Measurements from ENCODE around the gene KIF3B. TPM values are rescaled to one million over a fixed set of nuclear protein-coding genes. Genes with fewer than 3 reads are reported as not detected.
"Not testable (repeated sequence)": the region's sequence is repeated elsewhere in the genome, so short reads cannot be mapped to it uniquely, and the experiment has no call there.

KIF3B gene
- total RNA-seq, 4 donors from 2014 or later: 26.6 to 46.5 (median 37.5) TPM

DNA sequence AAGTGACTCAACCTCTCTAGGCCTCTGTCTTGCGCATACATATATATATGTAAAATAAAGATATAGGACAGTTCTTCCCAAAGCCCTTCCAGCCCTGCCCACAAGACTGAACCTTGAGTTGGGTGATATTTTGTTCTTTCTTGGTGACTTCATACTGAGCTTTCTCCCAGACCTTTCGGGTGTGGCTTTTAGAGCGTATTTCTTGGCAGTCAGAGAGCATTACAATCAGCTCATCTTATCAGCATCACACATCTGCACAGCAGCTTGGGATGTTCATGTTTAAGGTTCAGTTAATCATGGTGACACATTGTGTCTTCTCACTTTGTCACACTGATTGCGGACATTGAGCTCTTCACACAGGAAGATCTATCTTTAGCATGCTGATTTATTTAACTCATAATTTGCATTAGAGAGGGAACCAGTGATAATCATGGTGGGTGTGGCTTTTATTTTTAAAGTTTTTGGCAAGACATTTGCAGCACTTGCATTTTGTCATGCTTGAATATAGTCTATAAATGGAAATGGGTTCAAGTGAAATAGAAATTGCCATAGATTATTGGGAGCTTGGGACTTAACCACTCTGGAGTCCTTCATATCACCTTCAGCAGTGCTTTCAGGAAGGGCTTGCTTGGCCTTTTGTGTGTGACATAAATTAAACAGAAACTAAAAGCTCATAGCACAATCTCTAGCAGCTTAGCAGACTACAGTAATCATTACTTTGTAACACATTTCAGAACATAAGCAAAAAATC is 8.3 kb downstream of the KIF3B start:
- Histone ChIP-seq H3K9me3 (no peaks in the 10 kb centered on the region), H3K27me3 (no peaks in the 10 kb centered on the region), H3K36me3 (no peaks in the 10 kb centered on the region), H3K27ac (peak overlapping the region; percentile 53 to 72 (median 63)), H3K4me3 (no peak overlapping the region), H3K4me1 (peaks cover 0 to 39% (median 24%) of the 10 kb centered on the region in 4 donors)
- intact Hi-C loops (cut with DNase I; ENCODE audit: low total_unique reads): no loop called here
- TF ChIP-seq POLR2AphosphoS5 (IDR thresholded peaks at IDR 0.05) (peak in 2 of 3 donors; percentile 39 to 40), POLR2A (IDR thresholded peaks at IDR 0.05) (no peak)
- in situ Hi-C loops (cut with MboI; ENCODE audit: low pct_ligation_motif_present in 1 of 4, low pct_unique_long_range_greater_than_20kb in 1 of 4, low sequenced_read_pairs in 3 of 4): no loop called here
- WGBS, 2 donors (ENCODE audit: low coverage in 1 of 2): 36 to 78% methylated on average over 1 to 4 of the region's 4 CpGs
- peak; percentile 40 for DNase-seq

DNA sequence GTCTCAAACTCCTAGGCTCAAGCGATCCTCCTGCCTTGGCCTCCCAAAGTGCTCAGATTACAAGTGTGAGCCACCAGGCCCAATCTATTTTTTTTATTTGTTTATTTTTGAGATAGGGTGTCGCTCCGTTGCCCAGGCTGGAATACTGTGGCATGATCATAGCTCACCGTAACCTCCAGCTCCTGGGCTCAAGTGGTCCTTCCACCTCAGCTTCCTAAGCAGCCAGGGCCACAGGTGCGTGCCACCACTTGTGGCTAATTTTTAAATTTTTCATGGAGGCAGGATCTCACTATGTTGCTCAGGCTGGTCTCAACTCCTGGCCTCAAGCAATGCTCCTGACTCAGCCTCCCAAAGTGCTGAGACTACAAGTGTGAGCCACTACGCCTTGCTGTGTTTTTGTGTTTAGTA is 9.8 kb downstream of the KIF3B start:
- intact Hi-C loops (cut with DNase I; ENCODE audit: low total_unique reads) (no loop called here), in situ Hi-C loops (cut with MboI; ENCODE audit: low pct_ligation_motif_present in 1 of 4, low pct_unique_long_range_greater_than_20kb in 1 of 4, low sequenced_read_pairs in 3 of 4) (no loop called here)
- Histone ChIP-seq H3K4me1 (peaks cover 0 to 39% (median 24%) of the 10 kb centered on the region in 4 donors), H3K27ac (peak overlapping the region in 1 of 4 donors; percentile 72), H3K9me3 (no peaks in the 10 kb centered on the region), H3K36me3 (no peaks in the 10 kb centered on the region), H3K27me3 (no peaks in the 10 kb centered on the region), H3K4me3 (no peak overlapping the region)
- WGBS, 2 donors (ENCODE audit: low coverage in 1 of 2): 90 to 94% methylated on average over 5 to 6 of the region's 6 CpGs
- TF ChIP-seq POLR2A (IDR thresholded peaks at IDR 0.05) (no peak), EP300 (IDR thresholded peaks at IDR 0.05; ENCODE audit: low read depth) (no peak), POLR2AphosphoS5 (IDR thresholded peaks at IDR 0.05) (no peak)
- TF ChIP-seq, protein P1, sequence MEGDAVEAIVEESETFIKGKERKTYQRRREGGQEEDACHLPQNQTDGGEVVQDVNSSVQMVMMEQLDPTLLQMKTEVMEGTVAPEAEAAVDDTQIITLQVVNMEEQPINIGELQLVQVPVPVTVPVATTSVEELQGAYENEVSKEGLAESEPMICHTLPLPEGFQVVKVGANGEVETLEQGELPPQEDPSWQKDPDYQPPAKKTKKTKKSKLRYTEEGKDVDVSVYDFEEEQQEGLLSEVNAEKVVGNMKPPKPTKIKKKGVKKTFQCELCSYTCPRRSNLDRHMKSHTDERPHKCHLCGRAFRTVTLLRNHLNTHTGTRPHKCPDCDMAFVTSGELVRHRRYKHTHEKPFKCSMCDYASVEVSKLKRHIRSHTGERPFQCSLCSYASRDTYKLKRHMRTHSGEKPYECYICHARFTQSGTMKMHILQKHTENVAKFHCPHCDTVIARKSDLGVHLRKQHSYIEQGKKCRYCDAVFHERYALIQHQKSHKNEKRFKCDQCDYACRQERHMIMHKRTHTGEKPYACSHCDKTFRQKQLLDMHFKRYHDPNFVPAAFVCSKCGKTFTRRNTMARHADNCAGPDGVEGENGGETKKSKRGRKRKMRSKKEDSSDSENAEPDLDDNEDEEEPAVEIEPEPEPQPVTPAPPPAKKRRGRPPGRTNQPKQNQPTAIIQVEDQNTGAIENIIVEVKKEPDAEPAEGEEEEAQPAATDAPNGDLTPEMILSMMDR (IDR thresholded peaks at IDR 0.05): no peak
- no peak for DNase-seq

DNA sequence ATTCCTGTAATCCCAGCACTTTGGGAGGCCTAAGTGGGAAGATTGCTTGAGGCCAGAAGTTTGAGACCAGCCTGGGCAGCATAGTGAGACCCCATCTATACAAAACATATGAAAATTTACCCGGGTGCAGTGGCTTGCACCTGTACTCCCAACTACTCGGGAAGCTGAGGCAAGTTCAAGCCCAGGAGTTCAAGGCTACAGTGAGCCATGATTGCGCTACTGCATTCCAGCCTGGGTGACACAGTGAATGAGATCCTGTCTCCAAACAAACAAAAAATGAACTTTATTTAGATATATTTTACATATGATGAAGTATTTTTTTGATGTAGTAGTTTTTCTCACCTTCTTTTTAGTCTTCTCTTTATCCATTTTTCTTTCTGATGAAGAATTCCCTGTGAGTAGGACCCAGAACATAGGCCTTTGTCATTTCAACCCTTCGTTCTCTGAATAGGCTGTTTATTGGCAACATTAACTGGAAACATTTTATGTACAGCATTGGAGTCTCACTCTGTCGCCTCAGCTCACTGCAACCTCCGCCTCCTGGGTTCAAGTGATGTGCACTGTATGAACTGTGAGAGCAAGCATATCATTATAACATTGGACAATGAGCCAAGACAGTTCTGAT is 10.9 kb downstream of the KIF3B start:
- no peak overlapping the region for H3K27ac ChIP-seq
- intact Hi-C loops (cut with DNase I; ENCODE audit: low total_unique reads) (no loop called here), in situ Hi-C loops (cut with MboI; ENCODE audit: low pct_ligation_motif_present in 1 of 4, low pct_unique_long_range_greater_than_20kb in 1 of 4, low sequenced_read_pairs in 3 of 4) (no loop called here)
- H3K27me3 ChIP-seq: no peaks in the 10 kb centered on the region
- no peak for DNase-seq
- H3K4me3 ChIP-seq: no peak overlapping the region
- no peak for TF ChIP-seq EP300 (IDR thresholded peaks at IDR 0.05; ENCODE audit: low read depth)
- TF ChIP-seq, protein P1 (IDR thresholded peaks at IDR 0.05): no peak
- no peak for TF ChIP-seq POLR2AphosphoS5 (IDR thresholded peaks at IDR 0.05)
- TF ChIP-seq POLR2A (IDR thresholded peaks at IDR 0.05): no peak
- WGBS, 2 donors (ENCODE audit: low coverage in 1 of 2): 76 to 91% methylated on average over 5 to 6 of the region's 6 CpGs
- no peaks in the 10 kb centered on the region for H3K9me3 ChIP-seq
- no peaks in the 10 kb centered on the region for H3K36me3 ChIP-seq
- peaks cover 0 to 39% (median 24%) of the 10 kb centered on the region in 4 donors for H3K4me1 ChIP-seq

DNA sequence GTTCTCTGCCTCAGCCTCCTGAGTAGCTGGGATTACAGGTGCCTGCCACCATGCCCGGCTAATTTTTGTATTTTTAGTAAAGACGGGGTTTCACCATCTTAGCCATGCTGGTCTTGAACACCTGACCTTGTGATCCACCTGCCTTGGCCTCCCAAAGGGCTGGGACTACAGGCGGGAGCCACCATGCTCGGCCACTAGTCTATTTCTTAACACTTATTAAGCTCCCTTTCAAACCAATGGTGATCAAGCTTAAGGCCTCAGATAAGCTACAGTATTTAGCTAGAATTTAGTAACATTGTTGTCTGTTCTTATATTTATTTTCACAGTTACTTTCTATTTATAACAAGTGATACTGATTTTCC is 11.8 kb downstream of the KIF3B start:
- in situ Hi-C loops (cut with MboI; ENCODE audit: low pct_ligation_motif_present in 1 of 4, low pct_unique_long_range_greater_than_20kb in 1 of 4, low sequenced_read_pairs in 3 of 4); H3K36me3 ChIP-seq; H3K4me3 ChIP-seq; intact Hi-C loops (cut with DNase I; ENCODE audit: low total_unique reads); DNase-seq; H3K9me3 ChIP-seq; H3K27me3 ChIP-seq: not testable (repeated sequence)
- H3K4me1 ChIP-seq: peaks cover 0 to 39% (median 24%) of the 10 kb centered on the region in 4 donors
- peak overlapping the region; percentile 65 to 79 (median 75) for H3K27ac ChIP-seq
- WGBS, 2 donors (ENCODE audit: low coverage in 1 of 2): 80 to 82% methylated on average over 2 to 4 of the region's 4 CpGs

DNA sequence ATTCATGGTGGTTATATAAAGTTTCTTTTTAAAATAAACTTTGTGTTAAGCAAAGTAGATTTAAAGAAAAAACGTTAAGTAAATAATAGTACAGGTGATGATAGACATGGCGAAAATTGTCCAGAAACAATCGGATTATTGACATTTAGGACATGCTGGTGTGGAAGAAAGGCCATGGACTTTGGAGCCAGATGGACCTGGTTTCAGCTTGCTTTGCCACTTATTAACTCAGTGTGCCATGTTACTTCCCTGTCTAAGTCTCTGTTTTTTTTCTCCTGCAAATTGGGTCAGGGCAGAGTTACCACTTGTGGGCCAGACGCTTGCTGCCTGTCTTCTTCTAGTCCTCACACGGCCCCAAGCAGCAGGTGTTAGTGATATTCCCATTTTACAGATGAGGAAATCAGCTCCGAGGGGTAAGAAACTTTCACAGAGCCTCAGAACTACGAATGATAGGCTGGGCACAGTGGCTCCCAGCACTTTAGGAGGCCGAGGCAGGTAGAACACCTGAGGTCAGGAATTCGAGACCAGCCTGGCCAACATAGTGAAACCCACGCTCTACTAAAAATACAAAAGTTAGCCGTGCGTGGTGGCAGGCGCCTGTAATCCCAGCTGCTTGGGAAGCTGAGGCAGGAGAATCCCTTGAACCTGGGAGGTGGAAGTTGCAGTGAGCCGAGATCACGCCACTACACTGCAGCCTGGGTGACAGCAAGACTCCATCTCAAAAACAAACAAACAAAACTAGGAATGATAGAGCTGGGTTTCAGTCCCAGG is 12.4 kb downstream of the KIF3B start:
- no peak for TF ChIP-seq EP300 (IDR thresholded peaks at IDR 0.05; ENCODE audit: low read depth)
- no peak for TF ChIP-seq POLR2A (IDR thresholded peaks at IDR 0.05)
- TF ChIP-seq, protein P1 (IDR thresholded peaks at IDR 0.05): no peak
- TF ChIP-seq POLR2AphosphoS5 (IDR thresholded peaks at IDR 0.05): peak in 2 of 3 donors; percentile 48 to 71
- no peaks in the 10 kb centered on the region for H3K36me3 ChIP-seq
- H3K4me1 ChIP-seq: peaks cover 0 to 39% (median 24%) of the 10 kb centered on the region in 4 donors
- intact Hi-C loops (cut with DNase I; ENCODE audit: low total_unique reads) (no loop called here), in situ Hi-C loops (cut with MboI; ENCODE audit: low pct_ligation_motif_present in 1 of 4, low pct_unique_long_range_greater_than_20kb in 1 of 4, low sequenced_read_pairs in 3 of 4) (no loop called here)
- 66 to 68% methylated on average over 6 to 15 of the region's 15 CpGs for WGBS, 2 donors (ENCODE audit: low coverage in 1 of 2)
- DNase-seq: peak; percentile 68
- H3K27ac ChIP-seq: peak overlapping the region; percentile 65 to 79 (median 75)
- no peak overlapping the region for H3K4me3 ChIP-seq
- H3K9me3 ChIP-seq: no peaks in the 10 kb centered on the region
- H3K27me3 ChIP-seq: no peaks in the 10 kb centered on the region
